ENCODE results near the gene GALNT12.

Gene GALNT12

DNA sequence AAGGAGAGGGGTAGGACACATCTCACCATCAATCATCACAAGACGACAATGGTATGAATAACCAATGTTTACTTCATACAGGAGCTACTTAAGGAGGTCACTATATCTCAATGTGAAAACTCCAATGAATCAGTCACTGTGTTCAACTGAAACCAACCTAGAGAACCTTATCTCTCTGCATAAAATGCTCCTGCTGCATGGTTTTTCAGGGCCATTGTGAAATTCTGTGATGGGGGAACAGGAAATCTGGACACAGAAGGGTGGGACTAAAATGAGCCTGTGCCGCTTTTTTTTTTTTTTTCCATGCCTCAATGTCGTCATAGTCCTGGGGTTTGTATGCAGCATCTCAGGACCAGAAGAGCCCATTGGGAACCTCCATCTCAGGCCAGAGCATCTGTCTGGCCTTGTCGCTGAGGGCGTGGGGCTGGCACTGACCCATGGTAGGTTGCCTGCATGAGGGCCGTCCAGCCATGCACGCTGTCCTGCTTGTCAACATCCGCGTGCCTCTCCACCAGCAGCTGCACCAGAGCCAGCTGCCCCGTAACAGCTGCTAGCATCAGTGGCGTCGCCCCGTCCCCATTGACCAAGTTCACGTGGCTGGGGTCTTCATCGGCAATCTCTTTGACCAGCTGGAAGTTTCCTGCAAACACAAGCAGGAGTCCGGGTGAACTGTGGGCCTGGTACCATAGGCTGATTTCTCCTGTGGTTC is 23.8 kb upstream of the GALNT12 start:
- no peak for DNase-seq

DNA sequence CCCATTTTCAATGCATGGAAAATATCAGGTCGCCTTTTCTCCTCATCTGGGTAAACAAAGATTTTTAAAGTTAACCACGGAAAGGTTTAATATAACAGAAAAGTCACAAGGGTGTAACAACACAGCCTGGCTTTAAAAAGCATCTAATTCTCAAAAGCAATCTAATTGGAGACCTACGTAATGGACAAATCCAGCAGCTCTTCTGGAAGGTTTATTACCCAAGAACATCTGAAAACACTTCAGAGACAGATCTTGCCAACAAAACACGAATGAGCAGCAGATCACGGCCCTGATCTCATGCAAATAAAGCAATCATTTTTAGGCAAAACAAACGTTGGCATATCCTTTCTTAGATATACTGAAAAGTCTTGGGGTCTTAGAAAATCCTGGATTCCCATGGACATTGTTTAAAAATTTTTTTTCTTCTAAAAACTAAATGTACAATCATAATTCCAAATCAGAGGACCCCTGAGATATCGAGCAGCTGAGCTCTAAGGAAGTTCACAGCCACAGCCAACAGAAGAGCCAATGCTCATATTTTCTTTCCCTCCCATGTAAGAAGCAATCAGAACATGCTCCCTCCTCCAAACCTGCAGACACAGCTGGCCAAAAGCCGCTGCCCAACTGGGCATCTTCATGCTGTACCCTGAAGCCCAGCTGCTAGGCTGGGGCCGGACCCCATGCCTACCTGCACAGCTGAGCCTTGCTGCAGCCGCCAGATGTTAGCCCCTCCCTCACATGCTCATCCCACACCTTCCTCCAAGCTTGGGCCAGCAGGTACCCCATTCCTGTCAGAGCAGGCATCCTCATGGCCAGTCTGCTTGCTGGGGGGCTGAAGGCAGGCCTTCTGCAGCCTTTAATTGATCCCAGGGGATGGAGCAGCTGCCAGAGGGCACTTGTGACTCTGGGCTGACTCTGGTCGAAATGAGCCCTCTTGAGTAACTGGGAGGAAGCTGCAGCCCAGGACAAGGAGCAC is 22.4 kb upstream of the GALNT12 start:
- DNase-seq = no peak

DNA sequence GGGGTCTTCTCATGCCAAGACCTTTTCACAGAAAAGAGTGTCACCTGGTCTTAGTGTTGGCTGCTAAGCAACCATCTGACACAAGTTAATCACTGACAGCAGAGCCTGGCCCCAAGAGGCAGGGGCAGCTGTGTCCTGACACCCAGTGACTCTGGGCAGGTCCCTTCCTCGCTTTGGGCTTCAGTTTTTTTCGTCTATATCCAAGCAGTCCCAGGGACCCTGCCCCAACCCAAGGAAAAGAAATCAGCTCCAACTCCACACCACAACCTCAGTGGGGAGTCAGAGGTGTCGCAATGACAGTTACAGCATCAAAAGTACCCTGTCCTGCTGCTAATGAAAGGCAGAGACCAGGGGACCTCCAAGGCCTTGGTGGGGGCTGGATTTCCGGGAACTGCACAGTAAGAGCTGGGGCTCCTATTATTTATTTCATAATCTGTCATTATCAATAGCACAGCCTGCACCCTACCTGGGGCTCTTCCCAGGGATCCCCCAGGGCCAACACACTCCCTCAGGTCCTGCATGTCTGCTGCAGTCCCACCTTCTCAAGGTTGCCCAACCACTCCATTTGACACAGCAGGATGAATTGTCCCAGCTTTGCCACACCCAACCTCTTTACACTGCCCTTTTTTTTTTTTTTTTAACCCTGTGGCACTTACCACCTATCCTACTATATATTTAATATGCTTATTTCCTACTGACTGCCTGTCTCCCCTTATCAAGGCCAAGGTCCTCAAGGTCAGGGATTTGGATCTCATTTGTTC is 20.5 kb upstream of the GALNT12 start:
- no peak for DNase-seq

GRCh38 chr9:98787766-98788335 is 19.6 kb upstream of the GALNT12 start:
- DNase-seq = no peak

DNA sequence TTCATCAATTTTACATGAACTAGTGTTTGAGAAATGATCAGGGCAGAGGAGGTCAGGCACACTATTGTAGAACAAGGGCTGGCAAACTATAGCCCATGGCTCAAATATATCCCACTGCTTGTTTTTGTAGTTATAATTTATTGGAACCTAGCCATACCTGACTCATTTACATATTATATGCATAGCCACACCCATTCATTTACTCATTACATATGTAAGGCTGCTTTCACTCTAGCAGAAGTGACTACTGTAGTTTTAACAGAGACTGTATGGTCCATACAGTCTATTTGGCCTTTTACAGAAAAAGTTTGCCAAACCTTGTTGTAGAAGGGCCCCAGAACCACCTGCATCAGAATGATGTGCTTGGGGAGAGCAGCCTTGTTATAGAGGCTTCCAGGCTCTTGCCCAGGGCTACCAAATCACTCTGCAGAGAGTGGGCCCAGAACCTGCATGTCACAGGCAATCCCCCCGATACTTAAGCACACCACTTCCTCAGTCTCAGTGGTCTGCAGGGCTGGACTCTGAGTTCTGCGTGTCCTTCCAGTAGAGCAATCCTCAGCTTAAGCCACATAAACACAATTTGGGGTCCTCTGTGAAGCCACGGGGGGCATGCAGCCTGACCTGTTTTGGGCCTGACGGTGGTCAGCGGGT is 17.9 kb upstream of the GALNT12 start:
- no peak for DNase-seq

- no peak for DNase-seq
These were observed 17.2 kb upstream of the GALNT12 start for GRCh38 chr9:98790134-98790841.

DNA sequence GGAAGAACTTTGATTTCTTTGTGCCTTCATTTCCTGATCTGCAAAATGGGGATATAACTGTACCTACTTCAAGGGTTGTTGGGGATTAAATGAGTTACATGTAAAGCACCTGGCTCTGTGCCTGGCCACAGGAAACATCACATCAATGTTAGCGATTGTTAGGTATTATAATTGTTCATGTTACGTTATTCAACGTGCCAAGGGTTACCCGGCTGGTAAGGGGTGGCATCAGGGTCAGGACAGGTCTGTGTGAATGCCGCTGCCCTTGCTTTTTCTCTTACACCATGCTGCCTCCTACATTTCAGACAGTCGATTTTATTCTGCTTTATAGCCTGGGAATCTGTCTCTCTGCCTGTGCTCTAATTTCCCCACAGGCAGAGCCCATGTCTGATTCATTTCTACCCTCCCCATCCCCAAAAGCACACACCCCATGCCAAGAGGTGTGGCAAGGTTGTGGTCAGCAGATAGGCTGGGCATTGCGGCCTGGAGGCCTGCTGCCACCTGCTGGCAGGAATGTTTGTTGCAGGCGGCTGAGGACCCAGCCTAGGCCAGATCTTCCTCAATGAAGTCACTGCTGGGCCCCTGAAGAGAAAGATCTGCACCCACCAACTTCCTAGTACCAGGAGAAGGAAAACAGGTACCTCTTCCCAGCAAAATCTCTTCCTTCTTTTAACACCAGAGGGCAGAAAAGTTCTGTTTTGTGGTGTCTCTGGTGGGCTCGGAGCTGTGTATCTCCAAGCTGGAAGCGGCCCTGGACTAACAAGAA is 16.4 kb upstream of the GALNT12 start:
- DNase-seq = peak; percentile 14

DNA sequence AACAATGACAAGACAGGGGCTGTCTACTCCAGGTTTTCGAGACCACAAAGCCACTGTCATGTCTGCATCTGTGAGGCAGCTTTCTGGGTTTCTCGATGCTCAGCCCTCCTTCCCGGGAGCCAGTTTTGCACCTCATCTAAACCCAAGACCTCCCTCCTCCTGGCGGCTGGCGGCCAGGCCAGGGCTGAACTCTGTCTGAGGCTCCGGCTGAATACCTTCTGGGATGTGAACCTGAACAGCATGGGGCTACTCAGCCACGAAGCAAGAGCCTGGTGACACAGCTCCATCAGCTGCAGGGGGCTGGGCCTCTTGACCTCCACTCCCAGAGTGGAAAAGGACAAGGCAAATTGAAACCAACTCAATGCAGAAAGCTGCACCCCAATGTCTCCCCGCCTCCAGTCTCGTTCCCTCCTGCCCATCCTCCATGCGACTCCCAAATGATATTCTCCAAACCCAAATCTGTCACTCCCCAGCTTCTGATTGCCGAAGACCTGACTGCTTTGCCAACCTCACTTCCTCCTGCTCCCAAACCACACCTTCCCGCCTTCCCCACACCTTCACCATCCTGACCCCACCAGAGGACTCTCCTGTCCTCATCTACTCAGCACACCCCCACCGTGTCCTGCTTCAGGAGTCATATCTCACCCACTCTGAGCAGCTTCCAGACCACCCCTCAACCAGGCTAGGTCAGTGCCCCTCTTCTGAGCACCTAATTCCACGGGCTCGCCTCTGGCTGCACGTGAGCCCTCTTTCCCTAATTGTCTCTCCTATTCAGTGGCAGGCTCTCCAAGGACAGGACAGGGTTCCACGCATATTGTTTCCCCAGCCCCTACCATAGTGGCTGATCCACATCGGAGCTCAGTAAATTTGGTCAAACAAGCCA is 15.6 kb upstream of the GALNT12 start:
- no peak for DNase-seq

DNA sequence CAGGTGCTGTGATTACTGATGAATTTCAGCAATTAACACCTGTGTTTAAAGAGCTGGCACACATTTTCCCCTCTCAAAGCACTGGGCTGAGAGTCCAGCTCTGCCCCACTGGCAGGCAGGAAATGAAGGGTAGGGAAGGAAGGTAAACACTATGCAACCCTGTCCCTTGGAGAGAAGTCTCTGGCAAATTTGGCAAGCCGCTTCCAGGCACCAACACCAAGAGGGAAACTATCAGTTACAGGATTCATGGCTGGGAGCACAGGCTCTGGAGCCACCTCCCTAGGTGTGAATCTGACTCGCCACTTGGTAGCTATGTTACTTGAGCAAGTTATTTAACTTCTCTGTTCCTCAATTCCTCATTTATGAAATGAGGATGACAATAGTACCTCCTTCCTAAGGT is 14.4 kb upstream of the GALNT12 start:
- DNase-seq = no peak

DNA sequence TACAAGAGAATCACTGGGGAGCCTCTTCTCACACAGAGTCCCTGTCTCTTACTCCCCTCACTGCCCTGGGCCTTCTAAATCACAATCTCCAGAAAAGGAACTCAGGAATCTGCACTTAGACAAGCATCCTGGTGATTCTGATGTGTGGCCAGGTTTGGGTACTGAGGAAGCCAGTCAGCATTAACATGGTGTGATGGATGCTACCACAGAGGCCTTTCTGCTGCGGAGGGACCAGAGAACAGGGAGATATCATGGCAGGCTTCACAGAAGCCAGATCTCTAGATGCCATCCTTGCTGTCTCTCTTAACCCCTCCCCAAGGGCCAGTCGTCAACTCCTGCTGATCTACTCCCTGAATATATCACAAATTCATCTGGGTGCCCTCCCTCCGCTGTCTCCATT is 12.7 kb upstream of the GALNT12 start:
- no peak for DNase-seq

GRCh38 chr9:98795295-98795955 is 12.0 kb upstream of the GALNT12 start:
- no peak for DNase-seq

DNA sequence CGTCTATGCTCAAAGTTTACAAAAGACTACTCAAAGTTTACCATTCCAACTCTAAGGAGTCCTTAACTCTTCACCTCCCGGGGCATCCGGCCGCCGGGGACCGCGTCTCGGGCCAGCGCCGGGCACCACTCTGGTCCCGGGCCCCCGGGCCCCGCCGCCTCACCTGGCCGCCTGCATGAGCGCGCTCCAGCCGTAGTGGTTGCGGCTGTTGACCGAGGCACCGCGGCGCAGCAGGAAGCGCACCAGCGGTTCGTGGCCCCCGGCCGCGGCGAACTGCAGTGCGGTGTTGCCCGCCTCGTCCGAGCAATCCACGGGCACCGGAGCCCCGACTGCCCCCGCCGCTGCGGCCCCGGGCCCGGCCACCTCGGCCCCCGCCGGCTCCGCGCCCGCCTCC is 11.5 kb upstream of the GALNT12 start:
- no peak for DNase-seq

DNA sequence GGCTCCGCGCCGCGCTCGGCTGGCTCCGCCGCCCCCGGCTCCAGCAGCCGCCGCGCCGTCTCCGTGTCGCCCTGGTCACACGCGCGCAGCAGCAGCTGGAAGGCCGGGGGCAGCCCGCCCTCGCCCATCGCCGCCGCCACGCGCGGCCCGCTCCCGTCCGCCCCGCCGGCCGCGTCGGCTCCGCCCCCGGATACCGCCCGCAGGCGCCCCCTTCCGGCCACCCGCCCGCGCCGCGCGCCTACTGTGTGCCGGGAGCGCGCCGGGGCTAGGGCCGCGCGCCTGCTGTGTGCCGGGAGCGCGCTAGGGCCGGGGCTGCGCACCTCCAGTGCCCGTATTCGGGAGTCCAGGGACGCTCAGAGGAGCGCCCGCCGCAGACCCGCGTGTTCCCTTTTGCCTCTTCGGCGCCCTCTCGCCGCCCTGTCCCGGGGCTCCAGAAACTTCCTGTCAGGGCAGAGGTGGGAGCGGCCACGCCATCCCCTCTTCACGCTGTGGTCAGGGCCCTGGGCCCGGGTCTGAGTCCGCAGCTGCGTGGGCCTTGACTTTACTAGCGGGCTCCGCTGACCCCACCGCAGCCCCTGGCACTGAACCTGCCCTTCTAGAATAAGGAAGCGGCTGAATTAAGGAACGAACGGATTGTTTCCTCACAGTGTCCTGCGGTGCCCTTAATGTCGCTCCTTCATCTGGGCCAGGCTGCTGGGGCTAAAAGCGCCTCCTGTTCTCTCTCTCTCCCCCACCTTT is 10.9 kb upstream of the GALNT12 start, which contains the start of gene ANKS6:
Gene ANKS6, minus strand, starts transcription at position 192 of the 738 bp plus-strand sequence. Its CDS starts 64 bp downstream, at position 128.
- DNase-seq = peak; percentile 47

- DNase-seq = no peak
These were observed 10.0 kb upstream of the GALNT12 start for GRCh38 chr9:98797491-98797890.

- no peak for DNase-seq
These were observed 9.2 kb upstream of the GALNT12 start for GRCh38 chr9:98798254-98798653.

GRCh38 chr9:98801561-98801960 is 5.9 kb upstream of the GALNT12 start:
- no peak for DNase-seq

- DNase-seq = no peak
These were observed 5.5 kb upstream of the GALNT12 start for GRCh38 chr9:98801969-98802371.

DNA sequence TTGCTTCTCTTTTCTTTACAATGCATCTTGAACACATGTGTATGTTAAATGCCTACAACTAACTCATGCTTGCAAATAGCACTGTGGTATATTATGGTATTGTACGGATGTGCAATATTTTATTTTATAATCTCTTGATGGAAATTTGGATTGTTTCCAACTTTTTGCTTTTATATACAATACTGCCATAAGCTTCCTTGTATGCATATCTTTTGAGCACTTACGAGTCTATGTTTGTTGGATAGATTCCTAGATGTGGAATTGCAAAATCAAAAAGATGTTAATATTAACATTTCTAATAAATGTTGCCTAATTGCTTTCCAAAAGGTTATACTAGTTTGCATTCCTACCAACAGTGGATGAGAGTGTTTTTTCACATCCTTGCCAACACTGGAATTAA is 3.4 kb upstream of the GALNT12 start:
- no peak for DNase-seq

Data from GF-D8 (cell line).